ENCODE measurements around the gene CDH23. TPM values are rescaled to one million over a fixed set of nuclear protein-coding genes. Genes with fewer than 3 reads are reported as not detected.

Gene CDH23
- total and polyA plus RNA-seq, 12 donors, result 1.7 to 20.2 (median 7.8) TPM

DNA sequence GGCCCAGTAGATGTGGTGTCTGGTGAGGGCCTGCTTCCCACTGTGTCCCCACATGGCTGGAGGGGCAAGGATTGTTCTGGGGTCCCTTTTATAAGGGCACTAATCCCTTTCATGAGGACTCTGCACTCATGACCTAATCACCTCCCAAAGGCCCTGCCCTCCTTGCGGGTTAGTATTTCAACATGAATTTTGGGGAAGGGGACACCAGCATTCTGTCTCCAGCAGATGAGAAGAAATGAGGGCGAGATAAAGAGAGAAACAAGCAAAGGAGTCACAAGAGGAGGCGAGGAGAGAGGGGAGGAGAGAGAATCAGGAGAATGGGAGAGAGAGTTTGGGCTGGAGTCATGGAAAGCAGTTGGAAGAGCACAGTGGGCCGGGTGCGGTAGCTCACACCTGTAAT lies 239.1 kb downstream of the CDH23 start:
- TF ChIP-seq POLR2A (IDR thresholded peaks at IDR 0.05) (no peak), CTCF (IDR thresholded peaks at IDR 0.05) (no peak)
- 87 to 98% (median 91%) methylated on average over 5 of the region's 5 CpGs for WGBS, 4 donors
- Histone ChIP-seq H3K27me3 (no peaks in the 10 kb centered on the region), H3K36me3 (replicated peaks in 1 of 2) (no peaks in the 10 kb centered on the region), H3K9me3 (replicated peaks in 1 of 3) (no peaks in the 10 kb centered on the region), H3K4me3 (no peak overlapping the region), H3K4me1 (replicated peaks in 1 of 2) (peaks cover 13 to 14% of the 10 kb centered on the region in 2 donors), H3K27ac (no peak overlapping the region)
- intact Hi-C loops (cut with DNase I), result no loop called here
- no peak for DNase-seq

- DNase-seq, result no peak
- no peak overlapping the region for H3K27ac ChIP-seq
- intact Hi-C loops (cut with DNase I), result no loop called here
- H3K36me3 ChIP-seq (replicated peaks in 1 of 2), result no peaks in the 10 kb centered on the region
- TF ChIP-seq POLR2A (IDR thresholded peaks at IDR 0.05) (no peak), CTCF (IDR thresholded peaks at IDR 0.05) (no peak)
- 86 to 95% (median 91%) methylated on average over 5 of the region's 5 CpGs for WGBS, 4 donors
- no peaks in the 10 kb centered on the region for H3K27me3 ChIP-seq
- no peak overlapping the region for H3K4me3 ChIP-seq
- peaks cover 13 to 14% of the 10 kb centered on the region in 2 donors for H3K4me1 ChIP-seq (replicated peaks in 1 of 2)
- no peaks in the 10 kb centered on the region for H3K9me3 ChIP-seq (replicated peaks in 1 of 3)
Measured at GRCh38 chr10:71636588-71636987, 239.9 kb downstream of the CDH23 start.

GRCh38 chr10:71637305-71637704 lies 240.6 kb downstream of the CDH23 start:
- TF ChIP-seq CTCF (IDR thresholded peaks at IDR 0.05), result no peak
- no peak for TF ChIP-seq POLR2A (IDR thresholded peaks at IDR 0.05)
- 58 to 91% (median 80%) methylated on average over 2 of the region's 2 CpGs for WGBS, 4 donors
- no peak overlapping the region for H3K27ac ChIP-seq

GRCh38 chr10:71638064-71638821 lies 241.5 kb downstream of the CDH23 start:
- no peaks in the 10 kb centered on the region for H3K27me3 ChIP-seq
- H3K4me3 ChIP-seq, result no peak overlapping the region
- peak overlapping the region in 1 of 5 donors; percentile 13 for H3K27ac ChIP-seq
- no peaks in the 10 kb centered on the region for H3K9me3 ChIP-seq (replicated peaks in 1 of 3)
- WGBS, 4 donors, result 57 to 58% (median 57%) methylated on average over 12 to 14 of the region's 14 CpGs
- H3K36me3 ChIP-seq (replicated peaks in 1 of 2), result no peaks in the 10 kb centered on the region
- DNase-seq, result peak in 6 of 7 donors; percentile 27 to 66 (median 40)
- intact Hi-C loops (cut with DNase I), result no loop called here
- H3K4me1 ChIP-seq (replicated peaks in 1 of 2), result peaks cover 13 to 14% of the 10 kb centered on the region in 2 donors
- TF ChIP-seq POLR2A (IDR thresholded peaks at IDR 0.05), result no peak
- no peak for TF ChIP-seq CTCF (IDR thresholded peaks at IDR 0.05)

More at GRCh38 chr10:71637305-71637704, 240.6 kb downstream of the CDH23 start:
- Histone ChIP-seq H3K9me3 (replicated peaks in 1 of 3) (no peaks in the 10 kb centered on the region), H3K36me3 (replicated peaks in 1 of 2) (no peaks in the 10 kb centered on the region), H3K4me3 (no peak overlapping the region), H3K27me3 (no peaks in the 10 kb centered on the region), H3K4me1 (replicated peaks in 1 of 2) (peaks cover 13 to 14% of the 10 kb centered on the region in 2 donors)
- intact Hi-C loops (cut with DNase I), result no loop called here
- no peak for DNase-seq

Data from adrenal gland (tissue), 12 donors.